Breast epithelium (tissue), 3 donors: ENCODE results near the gene ARL3.

Experiments used
- POLR2A ChIP-seq: fragments of 450-650 bp; IDR thresholded peaks from one replicate; pipeline ENCODE4 v1.6.1; 2016; ENCODE audit warnings: antibody characterized with exemption, mild to moderate bottlenecking, moderate library complexity
- POLR2AphosphoS5 ChIP-seq, 3 donors: sonication (generic); formaldehyde crosslinking; IDR thresholded peaks; one replicate each; pipeline ENCODE4 v1.6.1; 2017; ENCODE audit warnings: antibody characterized with exemption in 3 of 3
- TF ChIP-seq, protein P1 (sequence below), 3 donors: fragments of 450-650 bp; IDR thresholded peaks; one replicate each; pipeline ENCODE4 v1.5.1; 2016 to 2017; ENCODE audit warnings: antibody characterized with exemption in 3 of 3, mild to moderate bottlenecking in 3 of 3, moderate library complexity in 3 of 3

DNA sequence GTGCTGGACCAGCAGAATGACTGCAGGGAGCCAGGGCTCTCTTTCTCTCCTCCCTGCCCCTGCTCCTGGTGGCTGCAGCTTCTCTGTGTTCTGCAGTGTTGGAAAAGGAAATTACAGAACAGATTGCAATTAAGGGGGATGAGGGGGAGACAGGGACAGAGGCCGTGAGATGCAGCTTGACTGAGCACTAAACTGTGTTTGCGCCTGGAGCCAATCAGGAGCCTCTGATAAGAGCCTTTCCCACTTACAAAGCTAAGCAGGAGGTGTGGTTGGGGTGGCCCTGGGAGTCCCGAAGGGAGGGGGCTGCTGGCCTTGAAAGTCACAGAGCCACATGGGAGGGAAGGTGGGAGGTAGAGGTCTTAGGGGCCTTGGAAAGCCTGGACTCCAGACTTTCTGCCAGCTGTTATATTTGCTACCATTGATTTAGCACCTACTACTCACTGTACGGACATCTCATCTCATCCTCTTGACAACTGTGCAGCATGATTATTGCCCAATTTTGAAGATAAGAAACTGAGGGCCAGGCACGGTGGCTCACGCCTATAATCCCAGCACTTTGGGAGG, 43.2 kb downstream of the ARL3 start:
- TF ChIP-seq, protein P1, sequence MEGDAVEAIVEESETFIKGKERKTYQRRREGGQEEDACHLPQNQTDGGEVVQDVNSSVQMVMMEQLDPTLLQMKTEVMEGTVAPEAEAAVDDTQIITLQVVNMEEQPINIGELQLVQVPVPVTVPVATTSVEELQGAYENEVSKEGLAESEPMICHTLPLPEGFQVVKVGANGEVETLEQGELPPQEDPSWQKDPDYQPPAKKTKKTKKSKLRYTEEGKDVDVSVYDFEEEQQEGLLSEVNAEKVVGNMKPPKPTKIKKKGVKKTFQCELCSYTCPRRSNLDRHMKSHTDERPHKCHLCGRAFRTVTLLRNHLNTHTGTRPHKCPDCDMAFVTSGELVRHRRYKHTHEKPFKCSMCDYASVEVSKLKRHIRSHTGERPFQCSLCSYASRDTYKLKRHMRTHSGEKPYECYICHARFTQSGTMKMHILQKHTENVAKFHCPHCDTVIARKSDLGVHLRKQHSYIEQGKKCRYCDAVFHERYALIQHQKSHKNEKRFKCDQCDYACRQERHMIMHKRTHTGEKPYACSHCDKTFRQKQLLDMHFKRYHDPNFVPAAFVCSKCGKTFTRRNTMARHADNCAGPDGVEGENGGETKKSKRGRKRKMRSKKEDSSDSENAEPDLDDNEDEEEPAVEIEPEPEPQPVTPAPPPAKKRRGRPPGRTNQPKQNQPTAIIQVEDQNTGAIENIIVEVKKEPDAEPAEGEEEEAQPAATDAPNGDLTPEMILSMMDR (IDR thresholded peaks at IDR 0.05) = no peak
- TF ChIP-seq POLR2AphosphoS5 (IDR thresholded peaks at IDR 0.05) (no peak), POLR2A (no peak)
